GM13977 (cell line): ENCODE data around the gene VPS33A.
"Not testable (repeated sequence)": the region's sequence is repeated elsewhere in the genome, so short reads cannot be mapped to it uniquely, and the experiment has no call there.

Source experiments
- DNase-seq: peaks from one replicate; pipeline ENCODE4 v3.0.0; 2012; ENCODE audit warnings: low spot score
- in situ Hi-C: fragments of 300-500 bp; cut with MboI; formaldehyde crosslinking; loops from one replicate; pipeline ENCODE4 v1.12.0; 2022; ENCODE audit warnings: low sequenced_read_pairs, low pct_unique_long_range_greater_than_20kb, mixed read lengths, inconsistent platforms; ENCODE audit not compliant: unreplicated experiment
- TF ChIP-seq, protein P1 (sequence below): IDR thresholded peaks from 2 replicates; pipeline ENCODE4 v1.5.1; 2012; ENCODE audit warnings: mild to moderate bottlenecking, control low read depth; ENCODE audit not compliant: insufficient read depth; ENCODE audit errors: extremely low read depth, missing control alignments

Gene VPS33A

DNA sequence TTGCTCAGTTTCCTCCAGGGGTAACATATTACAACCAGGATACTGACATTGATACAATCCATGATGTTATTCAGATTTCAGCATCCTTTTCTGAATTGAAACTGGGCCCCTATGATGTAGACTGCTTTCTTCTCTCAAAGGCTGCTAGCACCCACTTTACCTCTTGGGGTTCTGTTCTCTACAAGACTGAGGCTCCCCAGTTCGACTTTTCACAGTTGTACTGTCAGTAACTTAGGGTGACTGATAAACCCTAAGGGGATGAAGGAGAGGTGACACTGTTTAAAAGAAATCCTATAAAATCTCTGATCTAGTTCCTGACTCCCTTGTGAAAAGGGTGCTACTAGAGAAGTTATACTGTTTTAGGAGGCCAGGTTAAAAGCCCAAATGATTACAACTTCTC is 818 bp downstream of the VPS33A start:
- in situ Hi-C loops = no loop called here

DNA sequence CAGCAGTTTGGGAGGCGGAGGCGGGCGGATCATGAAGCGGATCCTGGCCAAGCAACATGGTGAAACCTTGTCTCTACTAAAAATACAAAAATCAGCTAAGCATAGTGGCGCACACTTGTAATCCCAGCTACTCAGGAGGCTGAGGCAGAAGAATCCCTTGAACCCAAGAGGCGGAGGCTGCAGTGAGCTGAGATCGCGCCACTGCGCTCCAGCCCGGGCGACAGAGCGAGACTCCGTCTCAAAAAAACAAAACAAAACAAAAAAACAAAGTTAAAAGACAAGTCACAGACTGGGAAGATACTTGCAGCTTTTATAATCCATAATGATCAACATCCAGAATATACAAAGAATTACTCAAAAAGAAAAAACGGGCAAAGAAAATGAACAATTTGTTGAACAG is 5.6 kb downstream of the VPS33A start:
- in situ Hi-C loops, DNase-seq: not testable (repeated sequence)

More for the DNA sequence above, 818 bp downstream of the VPS33A start:
- TF ChIP-seq, protein P1, sequence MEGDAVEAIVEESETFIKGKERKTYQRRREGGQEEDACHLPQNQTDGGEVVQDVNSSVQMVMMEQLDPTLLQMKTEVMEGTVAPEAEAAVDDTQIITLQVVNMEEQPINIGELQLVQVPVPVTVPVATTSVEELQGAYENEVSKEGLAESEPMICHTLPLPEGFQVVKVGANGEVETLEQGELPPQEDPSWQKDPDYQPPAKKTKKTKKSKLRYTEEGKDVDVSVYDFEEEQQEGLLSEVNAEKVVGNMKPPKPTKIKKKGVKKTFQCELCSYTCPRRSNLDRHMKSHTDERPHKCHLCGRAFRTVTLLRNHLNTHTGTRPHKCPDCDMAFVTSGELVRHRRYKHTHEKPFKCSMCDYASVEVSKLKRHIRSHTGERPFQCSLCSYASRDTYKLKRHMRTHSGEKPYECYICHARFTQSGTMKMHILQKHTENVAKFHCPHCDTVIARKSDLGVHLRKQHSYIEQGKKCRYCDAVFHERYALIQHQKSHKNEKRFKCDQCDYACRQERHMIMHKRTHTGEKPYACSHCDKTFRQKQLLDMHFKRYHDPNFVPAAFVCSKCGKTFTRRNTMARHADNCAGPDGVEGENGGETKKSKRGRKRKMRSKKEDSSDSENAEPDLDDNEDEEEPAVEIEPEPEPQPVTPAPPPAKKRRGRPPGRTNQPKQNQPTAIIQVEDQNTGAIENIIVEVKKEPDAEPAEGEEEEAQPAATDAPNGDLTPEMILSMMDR = no peak
- no peak for DNase-seq

DNA sequence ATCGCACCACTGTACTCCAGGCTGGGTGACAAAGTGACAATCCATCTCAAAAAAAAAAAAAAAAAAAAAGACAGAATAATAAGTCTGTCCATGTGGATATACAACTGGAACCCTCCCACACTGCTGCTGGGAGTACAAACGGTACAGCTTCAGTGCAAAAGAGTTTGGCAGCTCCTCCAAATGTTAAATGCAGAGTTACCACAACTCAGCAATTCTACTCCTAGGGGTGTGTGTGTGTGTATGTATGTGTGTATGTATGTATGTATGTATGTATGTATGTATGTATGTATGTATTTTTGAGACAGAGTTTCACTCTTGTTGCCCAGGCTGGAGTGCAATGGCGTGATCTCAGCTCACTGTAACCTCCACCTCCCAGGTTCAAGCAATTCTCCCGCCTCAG is 7.4 kb downstream of the VPS33A start:
- DNase-seq, in situ Hi-C loops: not testable (repeated sequence)

DNA sequence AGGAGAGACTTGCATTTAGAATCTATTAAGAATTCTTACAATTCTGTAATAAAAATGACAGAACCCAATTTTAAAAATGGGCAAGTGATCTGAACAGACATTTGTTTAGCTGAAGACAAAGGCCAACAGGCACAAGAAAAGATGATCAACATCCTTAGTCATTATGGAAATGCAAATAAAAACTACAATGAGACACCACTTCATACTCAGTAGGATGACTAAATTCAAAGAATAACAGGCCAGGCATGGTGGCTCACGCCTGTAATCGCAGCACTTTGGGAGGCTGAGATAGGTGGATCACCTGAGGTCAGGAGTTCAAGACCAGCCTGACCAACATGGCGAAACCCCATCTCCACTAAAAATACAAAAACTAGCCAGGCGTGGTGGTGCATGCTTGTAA is 7.8 kb downstream of the VPS33A start:
- DNase-seq, in situ Hi-C loops: not testable (repeated sequence)

DNA sequence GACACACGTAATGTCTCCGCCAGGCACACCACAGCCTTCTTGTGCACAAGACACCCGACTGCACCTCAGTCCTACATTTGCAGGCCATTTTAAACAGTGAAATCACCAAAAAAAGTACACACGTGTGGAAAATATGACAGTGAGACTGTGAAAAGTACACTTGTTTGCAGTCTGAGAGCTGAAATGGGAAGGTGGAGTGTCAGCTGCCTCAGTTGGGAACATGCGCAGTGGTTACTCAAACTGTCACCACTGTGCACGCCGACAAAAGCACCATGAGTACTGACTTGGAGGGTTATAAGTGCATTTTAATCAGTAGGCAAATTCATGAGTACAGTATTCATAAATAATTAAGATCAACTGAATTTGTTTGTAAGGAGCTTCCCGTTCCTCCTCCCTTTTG is 15.8 kb downstream of the VPS33A start:
- in situ Hi-C loops = no loop called here
- TF ChIP-seq, protein P1 = no peak
- DNase-seq = no peak

DNA sequence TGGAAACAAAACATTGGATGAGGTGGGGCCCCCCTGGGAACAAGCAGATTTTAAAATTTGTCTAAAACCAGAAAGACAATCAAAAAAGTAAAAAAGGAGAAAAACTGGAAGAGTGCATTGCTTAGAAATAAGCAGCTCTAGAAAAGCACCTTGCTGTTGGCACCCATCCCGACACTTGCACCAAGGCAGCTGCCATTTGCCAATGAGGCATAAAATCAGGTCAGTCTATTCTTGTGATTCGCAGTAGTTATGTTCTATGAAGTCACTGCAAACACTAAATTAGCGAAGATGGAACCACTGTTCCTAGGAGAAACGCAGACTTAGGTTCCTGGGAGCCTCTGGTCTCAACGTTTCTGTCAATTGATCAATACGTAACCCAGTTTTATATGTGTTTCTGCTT is 16.2 kb downstream of the VPS33A start:
- in situ Hi-C loops = no loop called here
- no peak for DNase-seq
- TF ChIP-seq, protein P1 = no peak

DNA sequence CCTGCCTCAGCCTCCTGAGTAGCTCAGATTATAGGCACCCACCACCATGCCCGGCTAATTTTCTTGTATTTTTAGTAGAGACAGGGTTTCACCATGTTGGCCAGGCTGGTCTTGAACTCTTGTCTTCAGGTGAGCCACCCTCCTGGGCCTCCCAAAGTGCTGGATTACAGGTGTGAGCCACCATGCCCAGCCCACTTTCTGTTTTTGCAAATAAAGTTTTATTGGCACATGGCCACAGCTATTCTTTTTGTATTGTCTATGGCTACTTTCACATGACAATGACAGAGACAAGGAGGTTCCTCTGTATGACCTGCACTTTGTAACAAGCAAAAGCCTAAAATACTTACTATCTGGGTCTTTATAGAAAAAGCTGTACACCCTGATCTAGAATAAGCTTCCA is 20.7 kb downstream of the VPS33A start:
- in situ Hi-C loops = no loop called here
- TF ChIP-seq, protein P1 = no peak
- DNase-seq = no peak

DNA sequence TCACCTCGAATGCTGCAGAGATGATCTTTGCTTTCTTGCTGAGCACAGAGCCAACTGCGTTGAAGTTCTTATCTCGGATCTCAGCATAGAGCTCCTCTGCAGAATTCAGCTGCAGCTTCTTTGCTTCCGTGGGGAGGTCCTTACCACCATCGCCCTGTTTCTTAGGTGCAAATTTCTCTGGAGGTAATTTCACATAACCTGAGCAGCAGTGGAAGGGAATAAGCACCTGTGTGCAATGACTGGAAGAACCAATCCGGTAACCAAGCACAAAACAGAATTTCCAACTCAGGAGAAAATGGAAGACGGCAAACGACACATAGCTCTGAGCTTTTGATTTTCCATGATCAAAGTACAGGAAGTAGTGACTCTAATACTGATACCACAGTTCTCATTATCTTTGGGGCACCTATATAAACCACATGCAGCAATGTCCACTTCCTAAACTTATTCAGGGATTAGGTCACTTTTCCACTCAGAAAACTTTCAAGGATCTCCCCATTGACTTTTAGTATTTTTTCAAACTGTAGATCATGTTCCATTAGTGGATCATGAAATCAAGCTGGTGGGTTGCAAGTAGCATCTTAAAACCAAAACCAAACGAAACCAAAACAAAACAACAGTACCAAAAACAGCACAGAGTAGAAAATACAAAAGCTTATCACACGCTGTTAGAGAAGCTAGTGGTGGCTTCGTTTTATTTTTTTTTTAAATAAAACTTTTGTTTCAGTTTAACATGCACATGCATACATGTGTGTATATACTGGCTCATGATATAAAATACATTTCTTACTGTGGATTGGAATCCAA is 21.5 kb downstream of the VPS33A start:
- in situ Hi-C loops = no loop called here
- DNase-seq = no peak
- TF ChIP-seq, protein P1 = no peak
